HL-60 (cell line): ENCODE measurements around the gene TMEM94.

Experiments used
- DNase-seq, 2 experiments: peaks; one replicate each; pipeline ENCODE4 v3.0.0-alpha.2; 2010 to 2020; ENCODE audit warnings: low read depth in 1 of 2, low spot score in 1 of 2
- H3K27ac ChIP-seq: fragments of 250-450 bp; sonication (Bioruptor Pico); replicated peaks from 2 replicates; pipeline ENCODE4 v1.5.1; 2020; ENCODE audit warnings: mild to moderate bottlenecking, moderate library complexity
- H3K27me3 ChIP-seq: fragments of 250-450 bp; sonication (Bioruptor Pico); 2 replicates; pipeline ENCODE4 v1.5.1; 2021; ENCODE audit warnings: mild to moderate bottlenecking, moderate library complexity; ENCODE audit not compliant: insufficient read depth, poor library complexity, severe bottlenecking
- H3K4me3 ChIP-seq: replicated peaks from 2 replicates; pipeline ENCODE4 v1.5.1; 2011; ENCODE audit warnings: mild to moderate bottlenecking, control low read depth, low read length; ENCODE audit not compliant: insufficient read depth
- CTCF ChIP-seq: IDR thresholded peaks from one replicate; pipeline ENCODE4 v1.5.1; 2011; ENCODE audit warnings: low read length, control low read depth, inconsistent platforms; ENCODE audit not compliant: insufficient read depth
- GABPA ChIP-seq: IDR thresholded peaks from 2 replicates; pipeline ENCODE4 v1.6.1; 2012; ENCODE audit warnings: low read depth
- POLR2AphosphoS5 ChIP-seq: IDR thresholded peaks from 2 replicates; pipeline ENCODE4 v1.6.1; 2012; ENCODE audit warnings: low read depth
- REST ChIP-seq: IDR thresholded peaks from 2 replicates; pipeline ENCODE4 v1.6.1; 2012; ENCODE audit warnings: low read depth; ENCODE audit not compliant: insufficient replicate concordance
- SPI1 ChIP-seq: IDR thresholded peaks from 2 replicates; pipeline ENCODE4 v1.6.1; 2012; ENCODE audit warnings: low read depth, mild to moderate bottlenecking, borderline replicate concordance

The TMEM94 gene

GRCh38 chr17:75530837-75531720, 74.6 kb downstream of the TMEM94 start:
- H3K27me3 ChIP-seq = peaks cover 4% of the 10 kb centered on the region
- no peak overlapping the region for H3K4me3 ChIP-seq
- TF ChIP-seq GABPA = no peak
- TF ChIP-seq SPI1 = no peak
- no peak for TF ChIP-seq POLR2AphosphoS5
- TF ChIP-seq REST = no peak
- TF ChIP-seq CTCF = no peak
- no peak overlapping the region for H3K27ac ChIP-seq
- no peak for DNase-seq

- DNase-seq = no peak
- Histone ChIP-seq H3K27ac (no peak overlapping the region), H3K4me3 (no peak overlapping the region), H3K27me3 (peaks cover under 1% of the 10 kb centered on the region)
- no peak for TF ChIP-seq REST
- TF ChIP-seq SPI1 = no peak
- no peak for TF ChIP-seq POLR2AphosphoS5
- no peak for TF ChIP-seq CTCF
- TF ChIP-seq GABPA = no peak
Measured at GRCh38 chr17:75531721-75532072, 75.3 kb downstream of the TMEM94 start.

- no peak for DNase-seq
- no peak overlapping the region for H3K4me3 ChIP-seq
- H3K27me3 ChIP-seq = no peaks in the 10 kb centered on the region
- TF ChIP-seq CTCF (no peak), GABPA (no peak), POLR2AphosphoS5 (no peak), REST (no peak), SPI1 (no peak)
- H3K27ac ChIP-seq = no peak overlapping the region
Measured at GRCh38 chr17:75535119-75535537, 78.7 kb downstream of the TMEM94 start.
